ENCODE measurements around the gene DMRTB1.

- no peak for TF ChIP-seq CTCF (conservative IDR thresholded peaks at IDR 0.05; ENCODE audit: low read depth, low read length)
- TF ChIP-seq EZH2phosphoT487 (IDR thresholded peaks at IDR 0.05; ENCODE audit: borderline replicate concordance, low read length): no peak
These were observed 16.5 kb downstream of the DMRTB1 start for GRCh38 chr1:53475664-53476063.

All from PC-3 (cell line).